K562 (cell line): ENCODE measurements around the gene PRKAG1. TPM values are rescaled to one million over a fixed set of nuclear protein-coding genes. Genes with fewer than 3 reads are reported as not detected.

Experiments
- ATF3 ChIP-seq, 2 experiments: fragments of 450-650 bp in 1 of 2; sonication (generic) in 1 of 2; formaldehyde crosslinking in 1 of 2; IDR thresholded peaks in 1 of 2; conservative IDR thresholded peaks in 1 of 2; 2 replicates each; pipeline versions ENCODE4 v1.6.1 to v1.8.1; 2016 to 2023; ENCODE audit warnings: mild to moderate bottlenecking in 2 of 2, moderate library complexity in 2 of 2, inconsistent platforms in 1 of 2, missing genetic modification reagents in 1 of 2
- ELK1 ChIP-seq: sonication (generic); formaldehyde crosslinking; IDR thresholded peaks from 2 replicates; pipeline ENCODE4 v1.8.1; 2022; ENCODE audit warnings: missing genetic modification reagents
- EP400 ChIP-seq: fragments of 450-650 bp; IDR thresholded peaks from 2 replicates; pipeline ENCODE4 v1.6.1; 2017; ENCODE audit warnings: antibody characterized with exemption, mild to moderate bottlenecking, moderate library complexity
- HOMEZ ChIP-seq: fragments of 250-450 bp; sonication (Bioruptor Pico); IDR thresholded peaks from 2 replicates; pipeline ENCODE4 v1.4.0; 2020; ENCODE audit warnings: mild to moderate bottlenecking, moderate library complexity
- KDM1A ChIP-seq, 2 experiments: fragments of 450-650 bp; IDR thresholded peaks; 2 replicates each; pipeline ENCODE4 v1.6.1; 2016; ENCODE audit warnings: mild to moderate bottlenecking in 2 of 2
- MEF2D ChIP-seq: conservative IDR thresholded peaks from 2 replicates; pipeline ENCODE4 v1.6.1; 2016; ENCODE audit warnings: low read depth, missing genetic modification characterization, missing compliant biosample characterization
- PHB ChIP-seq: fragments of 250-450 bp; sonication (Bioruptor Pico); IDR thresholded peaks from 2 replicates; pipeline ENCODE4 v1.5.0; 2021
- POLR3A ChIP-seq: IDR thresholded peaks from 2 replicates; pipeline ENCODE4 v1.6.1; 2011; ENCODE audit warnings: borderline replicate concordance, mild to moderate bottlenecking, moderate library complexity; ENCODE audit not compliant: insufficient read length, insufficient read depth; ENCODE audit errors: extremely low read depth
- RHOXF2B ChIP-seq: fragments of 250-450 bp; sonication (Bioruptor Pico); conservative IDR thresholded peaks from 2 replicates; pipeline ENCODE4 v1.5.1; 2021
- RNF219 ChIP-seq: fragments of 250-450 bp; sonication (Bioruptor Pico); IDR thresholded peaks from 2 replicates; pipeline ENCODE4 v1.5.0; 2022; ENCODE audit warnings: mild to moderate bottlenecking
- SAP30 ChIP-seq: fragments of 200-600 bp; sonication (generic); IDR thresholded peaks from 2 replicates; pipeline ENCODE4 v1.6.1; 2012; ENCODE audit warnings: borderline replicate concordance, low read depth, mild to moderate bottlenecking, moderate library complexity, low read length, control low read depth, inconsistent platforms; ENCODE audit not compliant: insufficient read depth, poor library complexity, severe bottlenecking
- SRF ChIP-seq, 2 experiments: fragments of 250-450, 450-650 bp in 1 of 2; sonication (Bioruptor Pico) in 1 of 2; sonication (generic) in 1 of 2; formaldehyde crosslinking; IDR thresholded peaks; 2 replicates each; pipeline versions ENCODE4 v1.5.0 to v1.5.1; 2020 to 2022; ENCODE audit warnings: mild to moderate bottlenecking in 1 of 2, missing genetic modification reagents in 1 of 2
- TARDBP ChIP-seq: fragments of 450-650 bp; IDR thresholded peaks from 2 replicates; pipeline ENCODE4 v1.6.1; 2016
- ZFP36 ChIP-seq: fragments of 150-350 bp; IDR thresholded peaks from 2 replicates; pipeline ENCODE4 v1.6.1; 2018; ENCODE audit warnings: low read length, low read depth; ENCODE audit not compliant: partially characterized antibody
- ZNF121 ChIP-seq: sonication (generic); formaldehyde crosslinking; conservative IDR thresholded peaks from 2 replicates; pipeline ENCODE4 v1.8.0; 2022; ENCODE audit warnings: missing genetic modification reagents
- ZNF133 ChIP-seq: fragments of 250-450 bp; sonication (Bioruptor Pico); IDR thresholded peaks from 2 replicates; pipeline ENCODE4 v1.4.0; 2020; ENCODE audit warnings: mild to moderate bottlenecking
- ZNF197 ChIP-seq: fragments of 200-800 bp; sonication (Bioruptor generic); IDR thresholded peaks from 2 replicates; pipeline ENCODE4 v1.6.1; 2016; ENCODE audit warnings: low read depth, missing genetic modification characterization, missing compliant biosample characterization
- ZNF347 ChIP-seq: fragments of 450-650 bp; formaldehyde crosslinking; IDR thresholded peaks from 2 replicates; pipeline ENCODE4 v1.4.0; 2020; ENCODE audit warnings: low read depth, mild to moderate bottlenecking, moderate library complexity
- polyA plus RNA-seq, 8 experiments: library from polyadenylated mRNA; depleted of rRNA in 4 of 8; stranded (reverse) in 5 of 8; unstranded in 3 of 8; fragments of >200 nt; fragmentation: Nextera tagmentation in 2 of 8; fragmentation: Illumina TruSeq in 1 of 8; extraction: Ambion mirVana in 2 of 8; extraction: Trizol in 1 of 8; gene quantifications; 2 replicates each; pipeline versions ENCODE4 v1.2.1 to v1.2.3, GENCODE V29; 2011 to 2014; ENCODE audit warnings: inconsistent platforms in 1 of 8, missing spikeins in 1 of 8
- total RNA-seq, 7 experiments: library from RNA; depleted of rRNA in 6 of 7; stranded (reverse); fragments of >200 nt in 6 of 7; fragmentation: Illumina TruSeq in 2 of 7; extraction: Trizol in 2 of 7; gene quantifications; 2 replicates each; pipeline versions ENCODE4 v1.2.1 to v1.2.3, GENCODE V29; 2011 to 2021; ENCODE audit warnings: low replicate concordance in 1 of 7
- TF ChIP-seq, protein P1 (sequence below): fragments of 200-800 bp; sonication (Bioruptor generic); IDR thresholded peaks from 2 replicates; pipeline ENCODE4 v1.6.1; 2017; ENCODE audit warnings: missing genetic modification characterization, missing compliant biosample characterization

The PRKAG1 gene
- total and polyA plus RNA-seq, 9 of the 15 experiments (the other 6 are each of a cell fraction or from before 2014, with no cell fraction given): 51.1 to 126 (median 79.1) TPM

- TF ChIP-seq SRF (CRISPR knock-in tag; IDR thresholded peaks at IDR 0.05): peak in 1 of 2 experiments; percentile 75; a peak in 2 of 4 replicates
- no peak for TF ChIP-seq POLR3A
- TF ChIP-seq, protein P1, sequence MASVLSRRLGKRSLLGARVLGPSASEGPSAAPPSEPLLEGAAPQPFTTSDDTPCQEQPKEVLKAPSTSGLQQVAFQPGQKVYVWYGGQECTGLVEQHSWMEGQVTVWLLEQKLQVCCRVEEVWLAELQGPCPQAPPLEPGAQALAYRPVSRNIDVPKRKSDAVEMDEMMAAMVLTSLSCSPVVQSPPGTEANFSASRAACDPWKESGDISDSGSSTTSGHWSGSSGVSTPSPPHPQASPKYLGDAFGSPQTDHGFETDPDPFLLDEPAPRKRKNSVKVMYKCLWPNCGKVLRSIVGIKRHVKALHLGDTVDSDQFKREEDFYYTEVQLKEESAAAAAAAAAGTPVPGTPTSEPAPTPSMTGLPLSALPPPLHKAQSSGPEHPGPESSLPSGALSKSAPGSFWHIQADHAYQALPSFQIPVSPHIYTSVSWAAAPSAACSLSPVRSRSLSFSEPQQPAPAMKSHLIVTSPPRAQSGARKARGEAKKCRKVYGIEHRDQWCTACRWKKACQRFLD (CRISPR knock-in tag): peak; percentile 73
- no peak for TF ChIP-seq SAP30
- no peak for TF ChIP-seq ATF3 (IDR thresholded peaks at IDR 0.05)
- TF ChIP-seq ATF3 (CRISPR knock-in tag; conservative IDR thresholded peaks at IDR 0.05): no peak
- no peak for TF ChIP-seq RNF219 (CRISPR knock-in tag)
- no peak for TF ChIP-seq PHB
- TF ChIP-seq TARDBP: no peak
- no peak for TF ChIP-seq ZNF133 (CRISPR knock-in tag)
- TF ChIP-seq HOMEZ (CRISPR knock-in tag): no peak
- TF ChIP-seq ZFP36: peak; percentile 8
- TF ChIP-seq ZNF347: no peak
- TF ChIP-seq ELK1 (CRISPR knock-in tag): no peak
- TF ChIP-seq RHOXF2B (CRISPR knock-in tag): no peak
- no peak for TF ChIP-seq KDM1A (IDR thresholded peaks at IDR 0.05)
- TF ChIP-seq MEF2D (tag): no peak
- TF ChIP-seq EP400: peak; percentile 91
- no peak for TF ChIP-seq ZNF121 (CRISPR knock-in tag)
- no peak for TF ChIP-seq ZNF197 (CRISPR knock-in tag)
Observed at GRCh38 chr12:49018261-49019119, at the start of gene PRKAG1 (continued).
